ENCODE measurements around the gene ITIH5.

ITIH5 gene

GRCh38 chr10:7593905-7594304, 72.9 kb downstream of the ITIH5 start:
- no peaks in the 10 kb centered on the region for H3K27me3 ChIP-seq (ENCODE audit: low read depth, low read length)
- no peak overlapping the region for H3K4me3 ChIP-seq (ENCODE audit: low read depth in 1 of 2, low read length in 2 of 2)
- no peaks in the 10 kb centered on the region for H3K9me3 ChIP-seq (ENCODE audit: control insufficient read depth in 1 of 2, low read length in 2 of 2)
- H3K4me1 ChIP-seq (ENCODE audit: control insufficient read depth in 1 of 2, insufficient read depth in 2 of 2, low read length in 2 of 2): peaks cover 4 to 6% of the 10 kb centered on the region in 2 donors
- H3K27ac ChIP-seq (ENCODE audit: low read length): peak overlapping the region; percentile 16
- no peaks in the 10 kb centered on the region for H3K36me3 ChIP-seq (ENCODE audit: control insufficient read depth in 1 of 2, insufficient read depth in 2 of 2, low read length in 2 of 2)

- Histone ChIP-seq H3K9me3 (ENCODE audit: control insufficient read depth in 1 of 2, low read length in 2 of 2) (no peaks in the 10 kb centered on the region), H3K27me3 (ENCODE audit: low read depth, low read length) (no peaks in the 10 kb centered on the region), H3K4me1 (ENCODE audit: control insufficient read depth in 1 of 2, insufficient read depth in 2 of 2, low read length in 2 of 2) (peaks cover 0 to 6% of the 10 kb centered on the region in 2 donors), H3K4me3 (ENCODE audit: low read depth in 1 of 2, low read length in 2 of 2) (no peak overlapping the region), H3K36me3 (ENCODE audit: control insufficient read depth in 1 of 2, insufficient read depth in 2 of 2, low read length in 2 of 2) (no peaks in the 10 kb centered on the region), H3K27ac (ENCODE audit: low read length) (peak overlapping the region; percentile 67)
These were observed 73.7 kb downstream of the ITIH5 start for GRCh38 chr10:7593063-7593462.

DNA sequence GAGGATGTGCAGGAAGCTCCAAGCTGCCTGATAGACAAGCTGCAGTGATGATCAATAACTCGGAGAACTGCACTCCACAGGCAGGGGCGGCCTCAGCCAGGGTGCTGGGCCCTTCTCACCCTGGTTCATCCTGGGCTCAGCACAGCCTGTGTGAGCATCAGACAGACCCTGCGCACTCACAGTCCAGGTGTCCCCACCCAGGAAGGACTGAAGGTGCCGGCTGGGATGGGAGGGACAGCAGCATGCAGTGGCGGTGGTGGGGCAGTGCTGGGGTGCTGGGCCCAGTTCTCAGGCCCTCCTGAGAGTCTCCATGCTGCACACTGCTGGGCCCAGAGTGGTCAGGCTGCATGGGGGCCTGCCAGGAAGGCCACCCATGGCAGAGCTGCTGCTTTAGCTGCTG, 74.1 kb downstream of the ITIH5 start:
- H3K27ac ChIP-seq (ENCODE audit: low read length): peak overlapping the region; percentile 67

DNA sequence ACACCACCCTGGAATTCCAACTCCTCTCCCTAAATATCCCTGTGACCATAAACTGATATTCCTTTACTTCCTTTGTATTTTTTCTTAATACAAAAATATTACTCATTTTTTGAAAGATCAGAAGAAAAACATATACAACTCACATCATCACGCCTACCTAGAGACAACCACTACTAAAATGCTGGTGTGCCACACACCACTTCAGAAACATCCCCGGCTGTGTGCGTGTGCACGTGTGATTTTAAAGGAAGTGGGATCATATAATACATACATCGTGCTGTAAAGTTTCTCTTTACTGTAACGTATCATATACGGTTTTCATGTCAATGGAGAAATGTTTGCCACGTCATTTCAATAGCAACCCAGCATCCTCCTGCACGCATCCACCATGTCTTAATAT, 76.5 kb downstream of the ITIH5 start:
- H3K4me1 ChIP-seq (ENCODE audit: control insufficient read depth in 1 of 2, insufficient read depth in 2 of 2, low read length in 2 of 2): peaks cover 0 to 6% of the 10 kb centered on the region in 2 donors
- no peaks in the 10 kb centered on the region for H3K9me3 ChIP-seq (ENCODE audit: control insufficient read depth in 1 of 2, low read length in 2 of 2)
- H3K36me3 ChIP-seq (ENCODE audit: control insufficient read depth in 1 of 2, insufficient read depth in 2 of 2, low read length in 2 of 2): peaks cover 0 to 6% of the 10 kb centered on the region in 2 donors
- H3K4me3 ChIP-seq (ENCODE audit: low read depth in 1 of 2, low read length in 2 of 2): no peak overlapping the region
- no peaks in the 10 kb centered on the region for H3K27me3 ChIP-seq (ENCODE audit: low read depth, low read length)
- H3K27ac ChIP-seq (ENCODE audit: low read length): no peak overlapping the region

More for the DNA sequence above, 74.1 kb downstream of the ITIH5 start:
- Histone ChIP-seq H3K4me3 (ENCODE audit: low read depth in 1 of 2, low read length in 2 of 2) (no peak overlapping the region), H3K4me1 (ENCODE audit: control insufficient read depth in 1 of 2, insufficient read depth in 2 of 2, low read length in 2 of 2) (peaks cover 0 to 6% of the 10 kb centered on the region in 2 donors), H3K9me3 (ENCODE audit: control insufficient read depth in 1 of 2, low read length in 2 of 2) (no peaks in the 10 kb centered on the region), H3K36me3 (ENCODE audit: control insufficient read depth in 1 of 2, insufficient read depth in 2 of 2, low read length in 2 of 2) (no peaks in the 10 kb centered on the region), H3K27me3 (ENCODE audit: low read depth, low read length) (no peaks in the 10 kb centered on the region)

- H3K36me3 ChIP-seq (ENCODE audit: control insufficient read depth in 1 of 2, insufficient read depth in 2 of 2, low read length in 2 of 2): peaks cover 0 to 9% of the 10 kb centered on the region in 2 donors
- H3K27ac ChIP-seq (ENCODE audit: low read length): no peak overlapping the region
These were observed 77.0 kb downstream of the ITIH5 start for GRCh38 chr10:7589748-7590147.

GRCh38 chr10:7587865-7588188, 78.9 kb downstream of the ITIH5 start:
- H3K27me3 ChIP-seq (ENCODE audit: low read depth, low read length): no peaks in the 10 kb centered on the region
- H3K4me3 ChIP-seq (ENCODE audit: low read depth in 1 of 2, low read length in 2 of 2): no peak overlapping the region
- peaks cover 0 to 9% of the 10 kb centered on the region in 2 donors for H3K36me3 ChIP-seq (ENCODE audit: control insufficient read depth in 1 of 2, insufficient read depth in 2 of 2, low read length in 2 of 2)
- no peaks in the 10 kb centered on the region for H3K9me3 ChIP-seq (ENCODE audit: control insufficient read depth in 1 of 2, low read length in 2 of 2)
- H3K27ac ChIP-seq (ENCODE audit: low read length): no peak overlapping the region
- H3K4me1 ChIP-seq (ENCODE audit: control insufficient read depth in 1 of 2, insufficient read depth in 2 of 2, low read length in 2 of 2): peaks cover 0 to 6% of the 10 kb centered on the region in 2 donors

More at GRCh38 chr10:7589748-7590147, 77.0 kb downstream of the ITIH5 start:
- no peaks in the 10 kb centered on the region for H3K9me3 ChIP-seq (ENCODE audit: control insufficient read depth in 1 of 2, low read length in 2 of 2)
- no peaks in the 10 kb centered on the region for H3K27me3 ChIP-seq (ENCODE audit: low read depth, low read length)
- peaks cover 0 to 6% of the 10 kb centered on the region in 2 donors for H3K4me1 ChIP-seq (ENCODE audit: control insufficient read depth in 1 of 2, insufficient read depth in 2 of 2, low read length in 2 of 2)
- H3K4me3 ChIP-seq (ENCODE audit: low read depth in 1 of 2, low read length in 2 of 2): no peak overlapping the region

DNA sequence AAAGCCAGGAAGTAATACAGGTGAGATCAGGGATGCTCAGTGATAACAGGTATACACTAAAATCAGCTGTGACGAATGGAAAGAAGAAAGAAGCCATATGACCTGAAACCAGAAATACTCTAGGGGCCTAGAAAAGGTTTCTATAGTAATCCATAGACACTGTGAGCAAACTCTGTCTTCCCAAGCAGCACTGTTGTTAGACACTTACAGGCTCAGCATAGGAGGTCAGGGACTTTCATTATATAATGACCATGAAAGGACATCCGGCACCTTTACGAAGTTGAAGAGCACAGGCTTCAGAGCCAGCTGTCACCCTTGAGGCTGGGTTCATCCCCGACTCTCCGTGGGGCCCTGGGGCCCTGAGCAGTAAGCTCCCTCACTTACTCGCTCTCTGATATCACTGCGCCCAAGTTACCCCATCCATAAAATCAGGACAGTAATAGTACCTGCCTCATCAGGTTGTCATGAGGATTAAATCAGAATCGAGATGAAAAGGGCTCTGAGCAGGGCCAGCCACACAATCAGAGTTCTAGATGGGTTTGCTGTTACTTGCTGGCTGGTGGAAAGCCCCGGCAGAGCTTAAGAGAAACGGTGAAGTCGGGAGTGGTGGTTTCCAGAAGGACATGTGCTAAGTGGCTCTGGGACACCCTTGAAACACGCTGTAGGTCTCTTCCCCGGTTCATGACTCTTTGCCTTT, 79.5 kb downstream of the ITIH5 start:
- Histone ChIP-seq H3K4me1 (ENCODE audit: control insufficient read depth in 1 of 2, insufficient read depth in 2 of 2, low read length in 2 of 2) (peaks cover 0 to 3% of the 10 kb centered on the region in 2 donors), H3K4me3 (ENCODE audit: low read depth in 1 of 2, low read length in 2 of 2) (no peak overlapping the region), H3K27me3 (ENCODE audit: low read depth, low read length) (no peaks in the 10 kb centered on the region), H3K27ac (ENCODE audit: low read length) (no peak overlapping the region), H3K9me3 (ENCODE audit: control insufficient read depth in 1 of 2, low read length in 2 of 2) (no peaks in the 10 kb centered on the region), H3K36me3 (ENCODE audit: control insufficient read depth in 1 of 2, insufficient read depth in 2 of 2, low read length in 2 of 2) (peaks cover 0 to 9% of the 10 kb centered on the region in 2 donors)

DNA sequence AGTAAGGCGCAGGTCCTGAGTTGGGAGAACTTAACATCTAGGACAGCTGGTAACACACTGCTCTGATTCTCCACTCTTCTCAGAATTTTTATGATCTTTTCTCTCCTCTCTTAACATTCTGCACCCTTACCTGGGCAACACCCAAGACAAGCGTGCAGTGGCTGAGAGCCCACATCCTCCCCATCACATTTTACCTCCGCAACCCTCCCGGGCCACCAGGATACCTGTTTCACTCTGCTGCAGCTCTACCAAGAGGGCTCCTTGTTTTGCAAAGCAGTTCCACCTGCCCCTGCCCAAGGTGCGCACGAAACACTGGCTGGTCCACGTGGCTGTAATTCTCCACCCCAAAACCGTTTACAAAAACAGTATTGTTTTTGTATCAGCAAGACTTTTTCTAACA, 81.5 kb downstream of the ITIH5 start:
- Histone ChIP-seq H3K4me3 (ENCODE audit: low read depth in 1 of 2, low read length in 2 of 2) (no peak overlapping the region), H3K9me3 (ENCODE audit: control insufficient read depth in 1 of 2, low read length in 2 of 2) (no peaks in the 10 kb centered on the region), H3K36me3 (ENCODE audit: control insufficient read depth in 1 of 2, insufficient read depth in 2 of 2, low read length in 2 of 2) (peaks cover 0 to 9% of the 10 kb centered on the region in 2 donors)

DNA sequence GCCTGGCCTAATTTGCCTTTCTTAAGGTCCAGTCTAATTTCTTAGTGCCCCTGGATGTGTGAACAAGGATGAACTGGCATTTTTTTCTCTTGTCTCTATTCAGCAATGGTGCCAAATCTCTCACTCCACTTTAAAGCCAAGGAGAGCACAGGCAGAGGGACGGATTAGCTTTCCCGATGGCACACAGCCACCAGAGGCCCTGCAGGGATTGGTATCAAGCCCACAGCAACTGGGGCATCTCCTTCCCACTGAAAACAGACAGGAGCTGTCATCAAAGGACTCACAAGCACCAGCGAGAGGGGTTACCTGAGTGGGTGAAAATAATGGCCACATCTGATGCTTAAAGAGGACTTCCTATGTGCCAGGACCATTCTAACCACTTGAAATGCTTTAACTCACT, 83.1 kb downstream of the ITIH5 start:
- Histone ChIP-seq H3K36me3 (ENCODE audit: control insufficient read depth in 1 of 2, insufficient read depth in 2 of 2, low read length in 2 of 2) (peaks cover 4 to 14% of the 10 kb centered on the region in 2 donors), H3K9me3 (ENCODE audit: control insufficient read depth in 1 of 2, low read length in 2 of 2) (no peaks in the 10 kb centered on the region), H3K27ac (ENCODE audit: low read length) (no peak overlapping the region), H3K4me3 (ENCODE audit: low read depth in 1 of 2, low read length in 2 of 2) (no peak overlapping the region), H3K27me3 (ENCODE audit: low read depth, low read length) (no peaks in the 10 kb centered on the region), H3K4me1 (ENCODE audit: control insufficient read depth in 1 of 2, insufficient read depth in 2 of 2, low read length in 2 of 2) (peaks cover 0 to 3% of the 10 kb centered on the region in 2 donors)

More for the DNA sequence above, 81.5 kb downstream of the ITIH5 start:
- no peak overlapping the region for H3K27ac ChIP-seq (ENCODE audit: low read length)
- peaks cover 0 to 3% of the 10 kb centered on the region in 2 donors for H3K4me1 ChIP-seq (ENCODE audit: control insufficient read depth in 1 of 2, insufficient read depth in 2 of 2, low read length in 2 of 2)
- no peaks in the 10 kb centered on the region for H3K27me3 ChIP-seq (ENCODE audit: low read depth, low read length)

GRCh38 chr10:7580520-7580919, 86.2 kb downstream of the ITIH5 start:
- Histone ChIP-seq H3K27ac (ENCODE audit: low read length) (no peak overlapping the region), H3K9me3 (ENCODE audit: control insufficient read depth in 1 of 2, low read length in 2 of 2) (no peaks in the 10 kb centered on the region), H3K4me1 (ENCODE audit: control insufficient read depth in 1 of 2, insufficient read depth in 2 of 2, low read length in 2 of 2) (peaks cover 0 to 3% of the 10 kb centered on the region in 2 donors), H3K4me3 (ENCODE audit: low read depth in 1 of 2, low read length in 2 of 2) (no peak overlapping the region), H3K27me3 (ENCODE audit: low read depth, low read length) (no peaks in the 10 kb centered on the region), H3K36me3 (ENCODE audit: control insufficient read depth in 1 of 2, insufficient read depth in 2 of 2, low read length in 2 of 2) (peaks cover 4 to 38% of the 10 kb centered on the region in 2 donors)

- H3K4me1 ChIP-seq (ENCODE audit: control insufficient read depth in 1 of 2, insufficient read depth in 2 of 2, low read length in 2 of 2): peaks cover 0 to 3% of the 10 kb centered on the region in 2 donors
- H3K4me3 ChIP-seq (ENCODE audit: low read depth in 1 of 2, low read length in 2 of 2): no peak overlapping the region
- no peaks in the 10 kb centered on the region for H3K27me3 ChIP-seq (ENCODE audit: low read depth, low read length)
- H3K9me3 ChIP-seq (ENCODE audit: control insufficient read depth in 1 of 2, low read length in 2 of 2): no peaks in the 10 kb centered on the region
- H3K36me3 ChIP-seq (ENCODE audit: control insufficient read depth in 1 of 2, insufficient read depth in 2 of 2, low read length in 2 of 2): peaks cover 8 to 38% of the 10 kb centered on the region in 2 donors
- H3K27ac ChIP-seq (ENCODE audit: low read length): no peak overlapping the region
These were observed 87.1 kb downstream of the ITIH5 start for GRCh38 chr10:7579681-7580080.

GRCh38 chr10:7577579-7577978, 89.2 kb downstream of the ITIH5 start:
- Histone ChIP-seq H3K36me3 (ENCODE audit: control insufficient read depth in 1 of 2, insufficient read depth in 2 of 2, low read length in 2 of 2) (peaks cover 8 to 38% of the 10 kb centered on the region in 2 donors), H3K27ac (ENCODE audit: low read length) (no peak overlapping the region), H3K4me3 (ENCODE audit: low read depth in 1 of 2, low read length in 2 of 2) (no peak overlapping the region), H3K9me3 (ENCODE audit: control insufficient read depth in 1 of 2, low read length in 2 of 2) (no peaks in the 10 kb centered on the region), H3K4me1 (ENCODE audit: control insufficient read depth in 1 of 2, insufficient read depth in 2 of 2, low read length in 2 of 2) (peaks cover 0 to 9% of the 10 kb centered on the region in 2 donors), H3K27me3 (ENCODE audit: low read depth, low read length) (no peaks in the 10 kb centered on the region)

Data from muscle layer of duodenum (tissue), 2 donors.